Measurements from ENCODE around the gene MRPL45.

The MRPL45 gene

DNA sequence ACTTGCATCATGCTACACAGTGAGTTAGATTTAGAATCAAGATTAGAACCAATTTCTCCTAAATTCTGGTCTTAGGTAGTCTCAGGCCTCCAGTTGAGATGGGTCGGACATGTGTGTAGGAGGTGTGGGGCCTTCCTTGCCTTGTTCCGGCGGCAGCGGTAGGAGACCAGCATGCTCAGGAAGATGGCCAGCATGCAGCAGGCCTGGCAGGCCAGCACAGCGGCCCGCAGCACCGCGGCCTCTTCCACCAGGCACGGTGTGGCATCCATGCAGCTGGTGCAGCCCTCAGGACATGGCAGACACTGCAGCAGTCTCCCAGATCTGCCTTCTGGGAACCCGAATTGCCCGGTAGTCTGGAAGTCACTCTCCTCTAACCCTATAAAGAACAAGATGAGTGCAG, 39.9 kb downstream of the MRPL45 start:
- TF ChIP-seq, protein P1, sequence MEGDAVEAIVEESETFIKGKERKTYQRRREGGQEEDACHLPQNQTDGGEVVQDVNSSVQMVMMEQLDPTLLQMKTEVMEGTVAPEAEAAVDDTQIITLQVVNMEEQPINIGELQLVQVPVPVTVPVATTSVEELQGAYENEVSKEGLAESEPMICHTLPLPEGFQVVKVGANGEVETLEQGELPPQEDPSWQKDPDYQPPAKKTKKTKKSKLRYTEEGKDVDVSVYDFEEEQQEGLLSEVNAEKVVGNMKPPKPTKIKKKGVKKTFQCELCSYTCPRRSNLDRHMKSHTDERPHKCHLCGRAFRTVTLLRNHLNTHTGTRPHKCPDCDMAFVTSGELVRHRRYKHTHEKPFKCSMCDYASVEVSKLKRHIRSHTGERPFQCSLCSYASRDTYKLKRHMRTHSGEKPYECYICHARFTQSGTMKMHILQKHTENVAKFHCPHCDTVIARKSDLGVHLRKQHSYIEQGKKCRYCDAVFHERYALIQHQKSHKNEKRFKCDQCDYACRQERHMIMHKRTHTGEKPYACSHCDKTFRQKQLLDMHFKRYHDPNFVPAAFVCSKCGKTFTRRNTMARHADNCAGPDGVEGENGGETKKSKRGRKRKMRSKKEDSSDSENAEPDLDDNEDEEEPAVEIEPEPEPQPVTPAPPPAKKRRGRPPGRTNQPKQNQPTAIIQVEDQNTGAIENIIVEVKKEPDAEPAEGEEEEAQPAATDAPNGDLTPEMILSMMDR (IDR thresholded peaks at IDR 0.05; ENCODE audit: control extremely low read depth, extremely low read depth, low read depth, missing control alignments), result no peak
- CTCF ChIA-PET, result interaction anchor here (7.1 to 9.8 kb wide), 2 partner anchors 14 to 15 kb away, joined by 72 to 99 read pairs; partner anchors contain the start of gene SOCS7
- no peak for DNase-seq (ENCODE audit: extremely low spot score)
- POLR2A ChIA-PET, result no interaction called here

DNA sequence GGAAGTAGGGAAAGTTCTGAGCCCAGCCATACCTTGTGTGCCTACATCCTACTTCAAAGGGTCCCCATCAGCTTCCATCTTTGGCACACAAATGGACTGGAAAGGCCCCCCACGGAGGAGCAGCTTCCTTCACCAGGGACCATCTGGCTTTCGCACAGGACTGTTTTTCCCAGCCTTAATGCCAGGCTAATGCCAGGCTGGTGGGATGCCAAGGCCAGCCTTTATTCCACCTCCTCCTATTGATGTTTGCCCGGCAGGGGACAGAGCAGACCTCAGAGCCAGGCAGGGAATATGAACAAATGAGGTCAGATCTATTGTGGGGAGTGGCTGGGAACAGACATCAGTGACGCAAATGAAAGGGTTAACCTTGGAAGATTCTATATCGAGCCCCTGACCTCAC, 41.1 kb downstream of the MRPL45 start:
- POLR2A ChIA-PET, result no interaction called here
- CTCF ChIA-PET, result interaction anchor here (0.9 to 3.4 kb wide), 5 partner anchors 11 to 76 kb away, joined by 3 to 31 read pairs (median 9); no protein-coding TSS in a partner anchor
- no peak for DNase-seq (ENCODE audit: extremely low spot score)
- TF ChIP-seq, protein P1 (IDR thresholded peaks at IDR 0.05; ENCODE audit: control extremely low read depth, extremely low read depth, low read depth, missing control alignments), result no peak

DNA sequence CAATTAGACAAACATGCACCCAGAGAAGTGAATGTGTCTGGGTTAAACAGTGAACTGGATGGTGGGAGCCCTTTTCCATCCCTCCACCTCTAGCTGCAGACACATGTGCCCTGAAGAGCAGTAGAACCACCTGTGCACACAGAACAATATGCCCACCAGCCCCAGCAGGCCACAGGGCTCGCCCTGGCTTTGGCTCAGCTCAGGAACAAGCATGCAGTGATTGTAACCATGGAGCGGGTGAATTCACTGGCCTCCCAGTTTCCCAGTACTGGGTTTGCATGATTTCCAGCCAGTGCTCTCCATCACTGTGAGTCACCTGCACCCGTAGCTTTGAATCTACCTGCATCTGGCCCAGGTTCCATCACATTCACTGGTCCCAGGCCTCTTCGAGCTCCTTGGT, 41.6 kb downstream of the MRPL45 start:
- TF ChIP-seq, protein P1 (IDR thresholded peaks at IDR 0.05; ENCODE audit: control extremely low read depth, extremely low read depth, low read depth, missing control alignments), result no peak
- no peak for DNase-seq (ENCODE audit: extremely low spot score)
- ChIA-PET POLR2A (no interaction called here), CTCF (interaction anchor here (1.7 to 3.4 kb wide), 3 partner anchors 11 to 75 kb away, joined by 9 to 31 read pairs (median 12); no protein-coding TSS in a partner anchor)

GRCh38 chr17:38339891-38340290, 42.9 kb downstream of the MRPL45 start:
- DNase-seq (ENCODE audit: extremely low spot score), result no peak
- TF ChIP-seq, protein P1 (IDR thresholded peaks at IDR 0.05; ENCODE audit: control extremely low read depth, extremely low read depth, low read depth, missing control alignments), result no peak
- ChIA-PET POLR2A (no interaction called here), CTCF (interaction anchor here (0.6 to 3.4 kb wide), 5 partner anchors 9 to 74 kb away, joined by 3 to 31 read pairs (median 3); no protein-coding TSS in a partner anchor)

DNA sequence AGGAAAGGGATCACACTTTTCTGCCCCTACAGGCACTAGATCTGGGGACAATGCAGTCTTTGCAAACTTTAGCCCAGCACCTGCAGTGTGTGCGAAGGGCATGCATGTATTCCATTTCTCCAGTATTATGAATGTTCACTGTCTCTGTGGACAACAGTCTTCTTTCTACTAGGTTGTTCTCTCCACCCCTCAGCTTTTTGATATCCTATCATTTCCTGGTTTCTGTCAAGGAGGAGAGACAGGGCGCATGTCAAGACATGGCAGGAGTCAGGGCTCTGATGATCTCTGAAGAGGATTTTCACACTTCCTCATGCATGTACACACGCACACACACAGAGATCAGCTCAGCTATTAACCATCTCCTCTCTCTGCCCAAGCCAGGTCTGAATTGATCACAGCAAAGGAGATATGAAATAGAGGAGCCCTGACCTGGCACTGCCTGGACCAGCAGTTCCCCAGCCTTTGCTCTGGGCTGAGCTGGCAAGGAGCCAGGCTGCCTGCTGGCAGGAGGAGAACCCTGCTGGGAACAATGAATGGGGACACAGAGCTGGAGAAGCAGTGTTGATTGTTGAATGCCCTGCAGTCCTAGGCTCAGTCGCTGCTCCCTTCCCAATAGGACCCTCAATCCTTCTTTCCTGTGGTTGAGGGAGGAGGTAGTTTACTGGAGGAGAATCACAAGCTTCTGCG, 44.2 kb downstream of the MRPL45 start:
- DNase-seq (ENCODE audit: extremely low spot score), result no peak
- TF ChIP-seq, protein P1 (IDR thresholded peaks at IDR 0.05; ENCODE audit: control extremely low read depth, extremely low read depth, low read depth, missing control alignments), result no peak
- CTCF ChIA-PET, result interaction anchor here (0.6 to 1.8 kb wide), 8 partner anchors 9 to 1209 kb away, joined by 3 to 9 read pairs (median 3); no protein-coding TSS in a partner anchor
- POLR2A ChIA-PET, result no interaction called here

DNA sequence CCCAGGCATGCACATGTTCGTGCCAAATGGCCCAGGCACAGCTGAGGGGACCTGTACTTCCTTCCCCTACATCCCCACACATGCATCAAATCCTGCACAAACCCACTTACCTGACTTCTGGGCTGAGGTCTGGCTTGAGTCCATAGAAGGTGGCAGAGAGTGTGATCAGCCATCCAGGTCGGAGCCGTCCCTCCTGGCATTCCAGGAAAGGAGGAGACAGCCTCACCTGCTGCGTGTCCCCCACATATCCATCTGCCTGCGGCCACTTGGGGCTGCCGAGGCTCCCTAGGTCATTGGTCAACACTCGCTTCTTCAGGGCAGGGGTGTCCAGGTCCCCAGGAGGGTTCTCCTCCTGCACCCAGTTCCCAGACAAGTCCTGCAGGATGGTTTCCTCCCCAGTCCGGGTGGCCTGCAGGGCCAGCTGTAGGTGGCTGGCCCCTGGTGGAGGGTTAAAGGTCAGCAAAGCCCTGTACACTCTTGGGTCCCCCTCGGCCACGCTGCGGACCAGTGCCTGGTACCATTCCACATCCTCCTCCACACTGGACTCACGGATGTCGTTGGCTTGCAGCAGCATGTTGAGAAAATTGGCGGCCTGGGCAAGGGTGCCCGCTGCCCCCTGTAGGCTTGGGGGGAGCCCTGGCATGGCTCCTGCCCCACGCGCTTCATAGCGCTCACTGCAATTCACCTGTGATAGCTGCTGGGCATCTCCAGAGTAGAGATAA, 46.1 kb downstream of the MRPL45 start:
- CTCF ChIA-PET, result interaction anchor here (1.2 to 14.6 kb wide), 2 partner anchors 11 to 71 kb away, joined by 3 to 282 read pairs; no protein-coding TSS in a partner anchor
- POLR2A ChIA-PET, result no interaction called here
- TF ChIP-seq, protein P1 (IDR thresholded peaks at IDR 0.05; ENCODE audit: control extremely low read depth, extremely low read depth, low read depth, missing control alignments), result no peak
- DNase-seq (ENCODE audit: extremely low spot score), result no peak
